ENCODE measurements around the gene UQCC5. TPM values are rescaled to one million over a fixed set of nuclear protein-coding genes. Genes with fewer than 3 reads are reported as not detected.
A peak's percentile ranks its signal among the peaks of the same experiment; 100 is the strongest.

The UQCC5 gene
- total and polyA plus RNA-seq, 4 donors, result 3.3 to 39.9 (median 6.8) TPM

- peak; percentile 59 for DNase-seq (ENCODE audit: low spot score)
- Histone ChIP-seq H3K36me3 (ENCODE audit: control insufficient read depth in 4 of 4, insufficient read depth in 3 of 4, low read depth in 1 of 4, low read length in 3 of 4) (no peaks in the 10 kb centered on the region), H3K27ac (ENCODE audit: low read depth in 1 of 2, low read length in 2 of 2) (no peak overlapping the region), H3K9me3 (ENCODE audit: control insufficient read depth in 4 of 4, low read length in 3 of 4) (no peaks in the 10 kb centered on the region), H3K9ac (ENCODE audit: low read depth in 1 of 2, low read length in 2 of 2) (no peak overlapping the region), H3K4me1 (ENCODE audit: control insufficient read depth in 4 of 4, insufficient read depth in 4 of 4, low read length in 3 of 4) (peaks cover 3 to 14% (median 9%) of the 10 kb centered on the region in 4 donors), H3K4me3 (ENCODE audit: low read depth in 1 of 3, low read length in 3 of 3) (peak overlapping the region in 1 of 3 donors; percentile 47), H3K27me3 (ENCODE audit: control insufficient read depth in 4 of 4, insufficient read depth in 4 of 4, low read length in 3 of 4) (no peaks in the 10 kb centered on the region)
- no peak for TF ChIP-seq NR2F2 (IDR thresholded peaks at IDR 0.05)
- TF ChIP-seq HNF4G (IDR thresholded peaks at IDR 0.05), result no peak
- TF ChIP-seq HNF4A (conservative IDR thresholded peaks at IDR 0.05), result no peak
- no peak for TF ChIP-seq FOXA1 (IDR thresholded peaks at IDR 0.05)
- no peak for TF ChIP-seq RAD21 (IDR thresholded peaks at IDR 0.05)
- no peak for TF ChIP-seq ATF3 (IDR thresholded peaks at IDR 0.05)
- no peak for TF ChIP-seq EGR1 (IDR thresholded peaks at IDR 0.05; ENCODE audit: low read depth in 2 of 2)
- no peak for TF ChIP-seq RXRA (IDR thresholded peaks at IDR 0.05)
- TF ChIP-seq, protein P1, sequence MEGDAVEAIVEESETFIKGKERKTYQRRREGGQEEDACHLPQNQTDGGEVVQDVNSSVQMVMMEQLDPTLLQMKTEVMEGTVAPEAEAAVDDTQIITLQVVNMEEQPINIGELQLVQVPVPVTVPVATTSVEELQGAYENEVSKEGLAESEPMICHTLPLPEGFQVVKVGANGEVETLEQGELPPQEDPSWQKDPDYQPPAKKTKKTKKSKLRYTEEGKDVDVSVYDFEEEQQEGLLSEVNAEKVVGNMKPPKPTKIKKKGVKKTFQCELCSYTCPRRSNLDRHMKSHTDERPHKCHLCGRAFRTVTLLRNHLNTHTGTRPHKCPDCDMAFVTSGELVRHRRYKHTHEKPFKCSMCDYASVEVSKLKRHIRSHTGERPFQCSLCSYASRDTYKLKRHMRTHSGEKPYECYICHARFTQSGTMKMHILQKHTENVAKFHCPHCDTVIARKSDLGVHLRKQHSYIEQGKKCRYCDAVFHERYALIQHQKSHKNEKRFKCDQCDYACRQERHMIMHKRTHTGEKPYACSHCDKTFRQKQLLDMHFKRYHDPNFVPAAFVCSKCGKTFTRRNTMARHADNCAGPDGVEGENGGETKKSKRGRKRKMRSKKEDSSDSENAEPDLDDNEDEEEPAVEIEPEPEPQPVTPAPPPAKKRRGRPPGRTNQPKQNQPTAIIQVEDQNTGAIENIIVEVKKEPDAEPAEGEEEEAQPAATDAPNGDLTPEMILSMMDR (IDR thresholded peaks at IDR 0.05; ENCODE audit: low read depth, low read length, missing input control), result no peak
- no peak for TF ChIP-seq YY1 (IDR thresholded peaks at IDR 0.05)
- no peak for TF ChIP-seq SP1 (IDR thresholded peaks at IDR 0.05)
- TF ChIP-seq TAF1 (conservative IDR thresholded peaks at IDR 0.05), result no peak
- no peak for TF ChIP-seq REST (IDR thresholded peaks at IDR 0.05)
- TF ChIP-seq JUND (IDR thresholded peaks at IDR 0.05), result no peak
- no peak for TF ChIP-seq GABPA (IDR thresholded peaks at IDR 0.05 in 1 of 2, conservative IDR thresholded peaks at IDR 0.05 in 1 of 2)
- no peak for TF ChIP-seq FOXA2 (IDR thresholded peaks at IDR 0.05)
- 65% methylated on average over 5 of the region's 5 CpGs for WGBS
Measured at GRCh38 chr3:52532517-52532837, 3.9 kb upstream of the UQCC5 start.

DNA sequence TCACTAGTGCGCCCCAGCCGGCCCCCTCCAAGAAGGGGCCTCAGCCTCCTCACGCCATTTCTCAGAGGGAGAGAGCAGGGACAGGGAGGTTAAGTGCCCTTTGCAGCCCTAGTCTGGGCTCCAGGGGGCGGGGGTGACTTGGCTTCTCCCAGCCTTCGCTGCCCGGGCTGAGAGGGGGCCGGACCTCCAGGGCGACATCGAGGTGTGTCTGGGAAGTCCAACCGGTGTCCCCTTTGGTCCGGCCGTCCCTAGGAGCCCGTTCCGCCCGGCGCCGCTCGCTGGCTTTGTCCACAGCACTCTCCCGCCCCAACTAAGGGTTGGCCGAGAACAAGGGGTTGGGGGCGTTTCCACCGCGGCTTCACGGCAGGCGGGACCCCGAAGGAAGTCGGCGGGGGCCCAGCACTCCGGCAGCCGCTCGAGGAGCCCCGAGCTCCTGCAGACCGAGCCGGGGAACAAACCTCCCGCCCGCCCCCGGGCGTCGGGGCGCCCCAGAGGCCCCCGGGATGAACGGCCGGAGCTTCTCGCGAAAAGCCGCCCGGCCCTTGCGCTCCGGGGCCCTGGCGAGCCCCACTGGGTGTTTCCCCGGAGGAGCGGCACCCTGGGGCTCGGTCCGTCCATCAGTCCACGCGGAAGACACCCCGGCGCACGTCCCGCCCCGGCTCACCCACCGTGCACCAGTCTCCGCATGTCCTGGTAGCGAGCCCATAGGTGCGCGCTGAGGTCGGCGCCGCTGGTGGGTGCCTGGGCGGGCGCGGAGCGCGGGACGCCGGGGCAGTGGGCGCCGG lies 3.4 kb upstream of the UQCC5 start:
- Histone ChIP-seq H3K27ac (ENCODE audit: low read depth in 1 of 2, low read length in 2 of 2) (no peak overlapping the region), H3K9ac (ENCODE audit: low read depth in 1 of 2, low read length in 2 of 2) (no peak overlapping the region), H3K4me1 (ENCODE audit: control insufficient read depth in 4 of 4, insufficient read depth in 4 of 4, low read length in 3 of 4) (peaks cover 6 to 20% (median 15%) of the 10 kb centered on the region in 4 donors), H3K36me3 (ENCODE audit: control insufficient read depth in 4 of 4, insufficient read depth in 3 of 4, low read depth in 1 of 4, low read length in 3 of 4) (no peaks in the 10 kb centered on the region), H3K4me3 (ENCODE audit: low read depth in 1 of 3, low read length in 3 of 3) (peak overlapping the region in 1 of 3 donors; percentile 47), H3K27me3 (ENCODE audit: control insufficient read depth in 4 of 4, insufficient read depth in 4 of 4, low read length in 3 of 4) (no peaks in the 10 kb centered on the region), H3K9me3 (ENCODE audit: control insufficient read depth in 4 of 4, low read length in 3 of 4) (no peaks in the 10 kb centered on the region)
- 19% methylated on average over 78 of the region's 78 CpGs for WGBS
- DNase-seq (ENCODE audit: low spot score), result peak; percentile 52
- TF ChIP-seq EGR1 (IDR thresholded peaks at IDR 0.05; ENCODE audit: low read depth in 2 of 2), result no peak
- TF ChIP-seq RXRA (IDR thresholded peaks at IDR 0.05), result no peak
- TF ChIP-seq YY1 (IDR thresholded peaks at IDR 0.05), result no peak
- TF ChIP-seq ATF3 (IDR thresholded peaks at IDR 0.05), result no peak
- no peak for TF ChIP-seq MAX (IDR thresholded peaks at IDR 0.05)
- TF ChIP-seq REST (IDR thresholded peaks at IDR 0.05), result no peak
- TF ChIP-seq, protein P2, sequence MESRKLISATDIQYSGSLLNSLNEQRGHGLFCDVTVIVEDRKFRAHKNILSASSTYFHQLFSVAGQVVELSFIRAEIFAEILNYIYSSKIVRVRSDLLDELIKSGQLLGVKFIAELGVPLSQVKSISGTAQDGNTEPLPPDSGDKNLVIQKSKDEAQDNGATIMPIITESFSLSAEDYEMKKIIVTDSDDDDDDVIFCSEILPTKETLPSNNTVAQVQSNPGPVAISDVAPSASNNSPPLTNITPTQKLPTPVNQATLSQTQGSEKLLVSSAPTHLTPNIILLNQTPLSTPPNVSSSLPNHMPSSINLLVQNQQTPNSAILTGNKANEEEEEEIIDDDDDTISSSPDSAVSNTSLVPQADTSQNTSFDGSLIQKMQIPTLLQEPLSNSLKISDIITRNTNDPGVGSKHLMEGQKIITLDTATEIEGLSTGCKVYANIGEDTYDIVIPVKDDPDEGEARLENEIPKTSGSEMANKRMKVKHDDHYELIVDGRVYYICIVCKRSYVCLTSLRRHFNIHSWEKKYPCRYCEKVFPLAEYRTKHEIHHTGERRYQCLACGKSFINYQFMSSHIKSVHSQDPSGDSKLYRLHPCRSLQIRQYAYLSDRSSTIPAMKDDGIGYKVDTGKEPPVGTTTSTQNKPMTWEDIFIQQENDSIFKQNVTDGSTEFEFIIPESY (IDR thresholded peaks at IDR 0.05), result no peak
- no peak for TF ChIP-seq FOXA1 (IDR thresholded peaks at IDR 0.05)
- TF ChIP-seq JUND (IDR thresholded peaks at IDR 0.05), result no peak
- TF ChIP-seq NR2F2 (IDR thresholded peaks at IDR 0.05), result no peak
- TF ChIP-seq GABPA (IDR thresholded peaks at IDR 0.05 in 1 of 2, conservative IDR thresholded peaks at IDR 0.05 in 1 of 2), result no peak
- no peak for TF ChIP-seq SP1 (IDR thresholded peaks at IDR 0.05)
- no peak for TF ChIP-seq HNF4G (IDR thresholded peaks at IDR 0.05)
- no peak for TF ChIP-seq FOXA2 (IDR thresholded peaks at IDR 0.05)
- no peak for TF ChIP-seq HNF4A (conservative IDR thresholded peaks at IDR 0.05)
- TF ChIP-seq RAD21 (IDR thresholded peaks at IDR 0.05), result no peak

All from liver (tissue), 9 donors.